Fibroblast of lung (primary cell): ENCODE measurements around the gene HSD3B7. TPM values are rescaled to one million over a fixed set of nuclear protein-coding genes. Genes with fewer than 3 reads are reported as not detected.
A peak's percentile ranks its signal among the peaks of the same experiment; 100 is the strongest.

Experiments used
- DNase-seq, 2 donors: peaks; one replicate each; pipeline versions ENCODE4 v3.0.0 to v3.0.0-alpha.2; 2010; ENCODE audit warnings: low read depth in 2 of 2
- H2AFZ ChIP-seq: 2 replicates; pipeline ENCODE4 v1.5.1; 2012; ENCODE audit warnings: low read length, control low read depth, inconsistent platforms
- H3K27ac ChIP-seq: 2 replicates; pipeline ENCODE4 v1.5.1; 2011; ENCODE audit warnings: low read length, control low read depth; ENCODE audit not compliant: insufficient read depth
- H3K27me3 ChIP-seq: 2 replicates; pipeline ENCODE4 v1.5.1; 2011; ENCODE audit warnings: mild to moderate bottlenecking, low read length; ENCODE audit not compliant: control insufficient read depth, insufficient read depth
- H3K36me3 ChIP-seq: 2 replicates; pipeline ENCODE4 v1.5.1; 2011; ENCODE audit warnings: low read length; ENCODE audit not compliant: control insufficient read depth, insufficient read depth
- H3K4me1 ChIP-seq: 2 replicates; pipeline ENCODE4 v1.5.1; 2011; ENCODE audit warnings: low read length; ENCODE audit not compliant: control insufficient read depth, insufficient read depth; ENCODE audit errors: extremely low read depth
- H3K4me2 ChIP-seq: 2 replicates; pipeline ENCODE4 v1.5.1; 2011; ENCODE audit warnings: low read length, control low read depth; ENCODE audit not compliant: insufficient read depth; ENCODE audit errors: extremely low read depth
- H3K4me3 ChIP-seq, 4 experiments: fragments of 200-600 bp in 1 of 4; sonication (generic) in 1 of 4; replicated peaks in 1 of 4; 2 replicates each; pipeline ENCODE4 v1.5.1; 2011 to 2016; ENCODE audit warnings: low read length in 4 of 4, low read depth in 3 of 4, mild to moderate bottlenecking in 3 of 4, control low read depth in 2 of 4, inconsistent platforms in 1 of 4, mixed read lengths in 1 of 4; ENCODE audit not compliant: insufficient read depth in 1 of 4; ENCODE audit errors: control extremely low read depth in 1 of 4
- H3K79me2 ChIP-seq: 2 replicates; pipeline ENCODE4 v1.5.1; 2012; ENCODE audit warnings: mild to moderate bottlenecking, low read length, inconsistent platforms; ENCODE audit not compliant: control insufficient read depth, insufficient read depth
- H3K9ac ChIP-seq: 2 replicates; pipeline ENCODE4 v1.5.1; 2011; ENCODE audit warnings: mild to moderate bottlenecking, low read length, control low read depth; ENCODE audit not compliant: insufficient read depth
- H3K9me3 ChIP-seq: 2 replicates; pipeline ENCODE4 v1.5.1; 2012; ENCODE audit warnings: low read depth, low read length; ENCODE audit not compliant: control insufficient read depth, insufficient read depth
- H4K20me1 ChIP-seq: 2 replicates; pipeline ENCODE4 v1.5.1; 2011; ENCODE audit warnings: low read length; ENCODE audit not compliant: control insufficient read depth, insufficient read depth; ENCODE audit errors: extremely low read depth
- EZH2 ChIP-seq: IDR thresholded peaks from 2 replicates; pipeline ENCODE4 v1.5.1; 2012; ENCODE audit warnings: low read length, control low read depth, mild to moderate bottlenecking; ENCODE audit errors: missing control alignments
- polyA plus RNA-seq, 2 donors: library from polyadenylated mRNA; depleted of rRNA in 1 of 2; stranded (reverse) in 1 of 2; unstranded in 1 of 2; fragments of >200 nt; gene quantifications; 2 replicates each; pipeline ENCODE4 v1.2.1, GENCODE V29; 2011 to 2012; ENCODE audit warnings: missing spikeins in 1 of 2
- total RNA-seq: library from RNA; depleted of rRNA; stranded (reverse); fragments of >200 nt; gene quantifications from 2 replicates; pipeline ENCODE4 v1.2.1, GENCODE V29; 2014
- TF ChIP-seq, protein P1 (sequence below), 2 donors: IDR thresholded peaks in 1 of 2; conservative IDR thresholded peaks in 1 of 2; 1 replicate in 1 of 2; 2 replicates in 1 of 2; pipeline ENCODE4 v1.5.1; 2011 to 2012; ENCODE audit warnings: low read length in 2 of 2, control low read depth in 1 of 2, inconsistent platforms in 1 of 2, low read depth in 1 of 2, mild to moderate bottlenecking in 1 of 2

Gene HSD3B7
- total and polyA plus RNA-seq, 2 donors (not counting 1 experiment from before 2014, with no cell fraction given): 13.2 to 47.9 TPM

DNA sequence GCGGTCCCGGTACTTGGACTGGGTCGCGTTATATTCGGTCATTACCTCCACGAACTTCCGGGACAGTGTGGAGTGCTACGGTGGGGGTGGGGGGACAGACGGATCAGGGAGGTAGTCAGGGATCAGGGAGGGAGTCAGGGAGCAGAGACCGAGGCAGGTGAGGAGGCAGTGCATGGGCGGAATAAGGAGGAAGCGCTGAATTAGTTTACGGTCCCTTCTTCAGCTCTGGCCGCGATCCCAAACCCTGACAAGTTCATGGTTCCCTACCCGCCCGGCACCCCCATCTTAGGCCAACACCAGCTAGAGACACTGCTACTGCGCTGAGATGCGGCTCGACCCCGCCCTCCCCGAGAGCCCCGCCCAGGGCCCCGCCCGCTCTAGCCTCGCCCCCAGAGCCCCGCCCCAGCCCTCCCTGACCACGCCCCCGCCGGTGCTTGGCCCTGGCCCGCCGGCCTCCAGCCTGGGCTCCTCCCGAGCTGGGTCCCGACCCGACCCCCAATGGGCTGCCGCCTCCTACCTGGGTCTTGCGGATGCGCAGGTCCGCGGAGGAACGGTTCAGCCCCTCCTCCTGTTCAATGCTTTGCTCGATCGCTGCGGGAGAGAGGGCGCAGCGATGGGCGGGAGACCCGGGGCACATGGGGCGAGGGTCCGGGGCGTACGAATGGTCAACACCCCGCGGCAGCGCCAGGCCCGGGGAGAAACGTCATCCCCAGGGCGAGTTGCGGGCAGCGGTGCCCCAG is 12.1 kb downstream of the HSD3B7 start:
- Histone ChIP-seq H4K20me1 (no peaks in the 10 kb centered on the region), H3K9me3 (no peaks in the 10 kb centered on the region), H3K27me3 (no peaks in the 10 kb centered on the region), H3K36me3 (peaks cover 4% of the 10 kb centered on the region), H3K4me2 (peak overlapping the region; percentile 96), H3K4me1 (peaks cover 21% of the 10 kb centered on the region), H3K4me3 (peak overlapping the region; percentile 55 to 71 (median 64)), H2AFZ (peak overlapping the region; percentile 85), H3K9ac (peak overlapping the region; percentile 75), H3K27ac (peak overlapping the region; percentile 95), H3K79me2 (no peaks in the 10 kb centered on the region)
- DNase-seq: peak; percentile 64 to 69
- no peak for TF ChIP-seq EZH2
- TF ChIP-seq, protein P1, sequence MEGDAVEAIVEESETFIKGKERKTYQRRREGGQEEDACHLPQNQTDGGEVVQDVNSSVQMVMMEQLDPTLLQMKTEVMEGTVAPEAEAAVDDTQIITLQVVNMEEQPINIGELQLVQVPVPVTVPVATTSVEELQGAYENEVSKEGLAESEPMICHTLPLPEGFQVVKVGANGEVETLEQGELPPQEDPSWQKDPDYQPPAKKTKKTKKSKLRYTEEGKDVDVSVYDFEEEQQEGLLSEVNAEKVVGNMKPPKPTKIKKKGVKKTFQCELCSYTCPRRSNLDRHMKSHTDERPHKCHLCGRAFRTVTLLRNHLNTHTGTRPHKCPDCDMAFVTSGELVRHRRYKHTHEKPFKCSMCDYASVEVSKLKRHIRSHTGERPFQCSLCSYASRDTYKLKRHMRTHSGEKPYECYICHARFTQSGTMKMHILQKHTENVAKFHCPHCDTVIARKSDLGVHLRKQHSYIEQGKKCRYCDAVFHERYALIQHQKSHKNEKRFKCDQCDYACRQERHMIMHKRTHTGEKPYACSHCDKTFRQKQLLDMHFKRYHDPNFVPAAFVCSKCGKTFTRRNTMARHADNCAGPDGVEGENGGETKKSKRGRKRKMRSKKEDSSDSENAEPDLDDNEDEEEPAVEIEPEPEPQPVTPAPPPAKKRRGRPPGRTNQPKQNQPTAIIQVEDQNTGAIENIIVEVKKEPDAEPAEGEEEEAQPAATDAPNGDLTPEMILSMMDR (conservative IDR thresholded peaks at IDR 0.05 in 1 of 2, IDR thresholded peaks at IDR 0.05 in 1 of 2; ENCODE audit: low read depth in 1 of 2, low read length in 2 of 2): no peak

DNA sequence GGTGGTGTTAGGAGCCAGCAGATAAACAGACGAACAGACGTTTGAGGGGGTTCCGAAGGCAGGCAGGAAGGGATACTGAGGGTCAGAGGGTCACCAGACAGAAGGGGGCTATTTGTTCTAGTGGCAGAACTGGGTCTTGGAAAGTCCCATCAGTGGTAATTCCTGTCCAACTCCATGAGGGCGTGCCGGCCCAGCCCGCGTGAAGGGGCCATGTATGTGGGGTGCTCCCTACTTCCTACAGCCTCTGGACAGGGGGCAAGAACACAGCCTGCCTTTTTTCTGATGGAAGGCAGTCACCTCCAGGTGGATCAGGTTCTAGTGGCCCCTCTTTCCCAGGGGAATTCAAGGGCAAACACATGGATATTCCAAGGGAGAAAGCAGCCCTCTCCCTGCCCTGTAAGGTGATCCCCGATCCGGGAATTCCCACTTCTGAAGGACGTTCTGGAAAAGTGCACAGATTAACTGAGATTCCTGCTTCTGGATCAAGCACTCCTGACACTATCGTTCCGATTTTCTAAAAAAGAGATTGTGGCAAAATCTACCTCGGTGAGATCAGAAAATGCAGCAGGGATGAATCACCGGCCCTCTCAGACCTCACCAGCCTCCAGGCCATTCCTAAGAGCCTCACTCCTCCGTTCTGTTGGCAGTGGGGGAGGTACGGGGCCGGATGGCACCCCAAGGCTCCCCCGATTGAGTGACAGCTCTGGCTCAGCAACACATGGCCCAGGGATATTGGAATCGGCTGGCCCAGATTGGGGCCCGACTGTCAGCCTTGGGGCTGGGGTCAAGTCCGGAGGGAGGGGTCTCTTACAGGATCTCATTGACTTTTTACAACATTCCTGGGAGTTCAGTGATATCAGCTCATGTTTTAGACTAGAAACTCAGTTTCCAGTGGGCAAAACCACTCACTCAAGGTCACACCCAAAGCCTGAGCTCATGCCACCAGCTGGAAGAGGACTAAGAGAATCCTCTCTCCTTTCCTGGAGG is 13.0 kb downstream of the HSD3B7 start:
- H3K36me3 ChIP-seq: peaks cover 4% of the 10 kb centered on the region
- peak; percentile 59 to 92 for DNase-seq
- H3K79me2 ChIP-seq: no peaks in the 10 kb centered on the region
- no peaks in the 10 kb centered on the region for H3K9me3 ChIP-seq
- H3K27me3 ChIP-seq: no peaks in the 10 kb centered on the region
- H4K20me1 ChIP-seq: no peaks in the 10 kb centered on the region
- TF ChIP-seq, protein P1 (conservative IDR thresholded peaks at IDR 0.05 in 1 of 2, IDR thresholded peaks at IDR 0.05 in 1 of 2; ENCODE audit: low read depth in 1 of 2, low read length in 2 of 2): no peak
- no peak for TF ChIP-seq EZH2
- H3K9ac ChIP-seq: peak overlapping the region; percentile 71
- peak overlapping the region; percentile 93 for H3K4me2 ChIP-seq
- peaks cover 21% of the 10 kb centered on the region for H3K4me1 ChIP-seq
- peak overlapping the region; percentile 22 to 67 (median 42) for H3K4me3 ChIP-seq
- H3K27ac ChIP-seq: peak overlapping the region; percentile 95
- H2AFZ ChIP-seq: no peak overlapping the region
